Neural cell (in vitro differentiated cells): ENCODE measurements around the gene ITGA2B.

Experiments
- CTCF ChIP-seq: fragments of 450-650 bp; IDR thresholded peaks from 2 replicates; pipeline ENCODE4 v1.5.1; 2014; ENCODE audit warnings: antibody characterized with exemption, mild to moderate bottlenecking, moderate library complexity; ENCODE audit not compliant: poor library complexity, severe bottlenecking
- EP300 ChIP-seq: fragments of 450-650 bp; conservative IDR thresholded peaks from 2 replicates; pipeline ENCODE4 v1.6.1; 2014; ENCODE audit warnings: antibody characterized with exemption, mild to moderate bottlenecking, moderate library complexity; ENCODE audit not compliant: poor library complexity, severe bottlenecking
- EZH2 ChIP-seq: fragments of 200-600, 300-800 bp; shearing (Covaris generic), sonication (generic); IDR thresholded peaks from 2 replicates; pipeline ENCODE4 v1.6.1; 2014; ENCODE audit warnings: antibody characterized with exemption, low read length, borderline replicate concordance, mild to moderate bottlenecking; ENCODE audit not compliant: insufficient read depth, poor library complexity, severe bottlenecking
- MXI1 ChIP-seq: fragments of 450-650 bp; conservative IDR thresholded peaks from 2 replicates; pipeline ENCODE4 v1.6.1; 2014; ENCODE audit warnings: antibody characterized with exemption, mild to moderate bottlenecking; ENCODE audit not compliant: poor library complexity, severe bottlenecking
- RAD21 ChIP-seq: fragments of 450-650 bp; conservative IDR thresholded peaks from 2 replicates; pipeline ENCODE4 v1.6.1; 2014; ENCODE audit warnings: antibody characterized with exemption, mild to moderate bottlenecking, moderate library complexity
- REST ChIP-seq: IDR thresholded peaks from 2 replicates; pipeline ENCODE4 v1.6.1; 2012; ENCODE audit warnings: borderline replicate concordance
- TAF1 ChIP-seq: IDR thresholded peaks from 2 replicates; pipeline ENCODE4 v1.6.1; 2012; ENCODE audit warnings: low read depth

- no peak for TF ChIP-seq CTCF
- TF ChIP-seq RAD21: no peak
- TF ChIP-seq EZH2: no peak
- no peak for TF ChIP-seq REST
- no peak for TF ChIP-seq EP300
- no peak for TF ChIP-seq TAF1
- TF ChIP-seq MXI1: no peak
These were observed 45.8 kb downstream of the ITGA2B start for GRCh38 chr17:44343510-44344209.
